Activated CD4-positive, CD25-positive, alpha-beta regulatory T cell (primary cell): ENCODE measurements around the gene FGB.
"Not testable (repeated sequence)": the region's sequence is repeated elsewhere in the genome, so short reads cannot be mapped to it uniquely, and the experiment has no call there.

Source experiments
- DNase-seq, 4 experiments: peaks; one replicate each; lab custom pipeline; 2025; lab: John Stamatoyannopoulos, UW

Gene FGB

DNA sequence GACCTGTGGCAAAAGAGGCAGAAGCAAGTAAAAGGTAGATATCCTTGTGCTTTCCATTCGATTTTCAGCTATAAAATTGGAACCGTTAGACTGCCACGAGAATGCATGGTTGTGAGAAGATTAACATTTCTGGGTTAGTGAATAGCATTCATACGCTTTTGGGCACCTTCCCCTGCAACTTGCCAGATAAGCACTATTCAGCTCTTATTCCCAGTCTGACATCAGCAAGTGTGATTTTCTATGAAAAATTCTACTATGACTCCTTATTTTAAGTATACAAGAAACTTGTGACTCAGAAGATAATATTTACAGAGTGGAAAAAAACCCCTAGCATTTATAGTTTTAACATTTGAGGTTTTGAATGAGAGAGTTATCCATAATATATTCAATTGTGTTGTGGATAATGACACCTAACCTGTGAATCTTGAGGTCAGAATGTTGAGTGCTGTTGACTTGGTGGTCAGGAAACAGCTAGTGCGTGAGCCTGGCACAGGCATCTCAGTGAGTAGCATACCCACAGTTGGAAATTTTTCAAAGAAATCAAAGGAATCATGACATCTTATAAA, 3.9 kb downstream of the FGB start:
- no peak for DNase-seq

DNA sequence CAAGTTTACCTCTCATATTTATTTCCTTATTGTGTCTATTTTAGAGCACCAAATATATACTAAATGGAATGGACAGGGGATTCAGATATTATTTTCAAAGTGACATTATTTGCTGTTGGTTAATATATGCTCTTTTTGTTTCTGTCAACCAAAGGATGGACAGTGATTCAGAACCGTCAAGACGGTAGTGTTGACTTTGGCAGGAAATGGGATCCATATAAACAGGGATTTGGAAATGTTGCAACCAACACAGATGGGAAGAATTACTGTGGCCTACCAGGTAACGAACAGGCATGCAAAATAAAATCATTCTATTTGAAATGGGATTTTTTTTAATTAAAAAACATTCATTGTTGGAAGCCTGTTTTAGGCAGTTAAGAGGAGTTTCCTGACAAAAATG, 6.2 kb downstream of the FGB start:
- DNase-seq: no peak

GRCh38 chr4:154569584-154569983, 6.8 kb downstream of the FGB start:
- no peak for DNase-seq

DNA sequence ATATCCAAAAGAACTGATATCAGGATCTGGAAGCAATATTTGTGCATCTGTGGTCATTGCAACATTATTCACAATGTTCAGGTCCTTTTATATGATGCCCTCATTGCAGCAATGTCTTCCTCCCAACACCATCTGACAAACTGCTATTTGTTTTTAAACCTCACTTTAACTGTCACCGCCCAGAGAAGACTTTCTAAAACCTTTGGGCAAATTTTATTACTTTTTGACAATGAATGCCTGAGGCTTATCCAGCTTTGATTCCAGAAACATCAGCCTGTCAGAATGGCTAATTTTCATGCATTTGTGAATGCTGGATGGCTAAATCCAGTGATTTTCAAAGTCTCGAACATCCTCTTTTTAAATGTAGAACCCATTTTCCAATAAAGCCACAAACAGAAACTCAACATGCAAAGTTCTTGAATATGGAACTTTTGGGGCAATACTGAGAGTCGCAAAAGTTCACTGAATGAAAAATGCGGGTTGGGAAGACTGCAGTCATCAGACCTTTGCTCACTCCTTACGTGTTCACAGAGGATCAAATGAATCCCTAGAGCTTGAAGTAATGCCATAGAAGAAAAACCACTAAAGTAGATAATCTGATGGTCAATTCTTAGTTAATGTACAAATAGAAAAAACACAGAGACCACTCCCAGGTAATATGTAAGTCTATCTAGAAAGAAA, 10.5 kb downstream of the FGB start:
- DNase-seq: no peak

GRCh38 chr4:154574311-154574710, 11.5 kb downstream of the FGB start:
- DNase-seq: no peak

- no peak for DNase-seq
These were observed 14.5 kb downstream of the FGB start for GRCh38 chr4:154577324-154577723.

GRCh38 chr4:154578919-154579318, 16.1 kb downstream of the FGB start:
- no peak for DNase-seq

- no peak for DNase-seq
These were observed 17.1 kb downstream of the FGB start for GRCh38 chr4:154579927-154580326.

- DNase-seq: no peak
These were observed 19.9 kb downstream of the FGB start for GRCh38 chr4:154582723-154583122.

DNA sequence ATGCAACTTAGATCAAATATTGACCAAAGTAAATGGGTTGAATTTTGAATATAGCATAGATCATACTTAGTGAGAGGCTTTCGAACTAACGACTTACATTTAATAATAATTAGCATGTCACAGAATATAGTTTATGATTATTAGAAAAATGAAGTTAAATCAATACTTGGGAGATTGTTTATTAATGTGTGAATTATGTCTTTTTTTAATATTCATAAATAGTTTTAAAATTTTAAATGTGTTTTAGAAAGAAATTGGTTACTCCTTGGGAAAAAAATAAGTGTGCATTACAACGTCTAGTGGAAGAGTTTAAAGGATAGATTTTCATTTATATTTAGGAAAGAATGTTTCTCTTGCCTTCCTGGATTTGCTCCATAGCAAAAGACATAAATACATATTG, 20.4 kb downstream of the FGB start:
- no peak for DNase-seq

GRCh38 chr4:154583677-154584076, 20.9 kb downstream of the FGB start:
- no peak for DNase-seq

GRCh38 chr4:154584259-154584658, 21.4 kb downstream of the FGB start:
- no peak for DNase-seq

DNA sequence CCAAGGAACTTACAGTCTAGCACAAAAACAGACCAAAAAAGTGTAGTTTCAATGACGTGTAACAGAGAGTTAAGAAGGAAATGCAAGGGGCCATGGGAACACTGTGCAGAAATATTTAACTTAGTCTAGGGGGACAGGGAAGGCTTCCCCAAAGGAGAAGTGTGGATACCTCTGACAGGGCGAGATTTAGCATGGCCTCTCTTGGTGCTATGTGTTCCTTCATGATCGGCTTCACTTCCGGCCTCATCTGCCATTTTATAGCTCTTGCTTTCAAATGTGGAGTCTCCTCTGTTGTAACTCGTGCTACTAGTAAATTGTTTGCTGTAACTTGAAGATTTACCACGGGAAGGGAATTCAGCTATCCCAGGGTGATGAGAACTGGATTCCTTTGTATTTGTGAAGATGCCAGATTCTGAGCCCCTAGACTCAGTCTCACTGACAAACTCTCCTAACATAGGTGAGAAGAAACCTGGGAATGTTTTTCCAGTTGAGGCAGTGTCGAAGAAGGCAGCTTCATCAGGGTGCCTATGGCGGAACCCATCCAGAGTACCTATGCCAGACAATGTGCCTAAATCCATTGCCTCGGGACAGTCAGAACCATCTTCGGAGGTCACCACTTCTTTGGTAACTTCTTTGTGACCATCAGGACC, 22.7 kb downstream of the FGB start:
- no peak for DNase-seq

DNA sequence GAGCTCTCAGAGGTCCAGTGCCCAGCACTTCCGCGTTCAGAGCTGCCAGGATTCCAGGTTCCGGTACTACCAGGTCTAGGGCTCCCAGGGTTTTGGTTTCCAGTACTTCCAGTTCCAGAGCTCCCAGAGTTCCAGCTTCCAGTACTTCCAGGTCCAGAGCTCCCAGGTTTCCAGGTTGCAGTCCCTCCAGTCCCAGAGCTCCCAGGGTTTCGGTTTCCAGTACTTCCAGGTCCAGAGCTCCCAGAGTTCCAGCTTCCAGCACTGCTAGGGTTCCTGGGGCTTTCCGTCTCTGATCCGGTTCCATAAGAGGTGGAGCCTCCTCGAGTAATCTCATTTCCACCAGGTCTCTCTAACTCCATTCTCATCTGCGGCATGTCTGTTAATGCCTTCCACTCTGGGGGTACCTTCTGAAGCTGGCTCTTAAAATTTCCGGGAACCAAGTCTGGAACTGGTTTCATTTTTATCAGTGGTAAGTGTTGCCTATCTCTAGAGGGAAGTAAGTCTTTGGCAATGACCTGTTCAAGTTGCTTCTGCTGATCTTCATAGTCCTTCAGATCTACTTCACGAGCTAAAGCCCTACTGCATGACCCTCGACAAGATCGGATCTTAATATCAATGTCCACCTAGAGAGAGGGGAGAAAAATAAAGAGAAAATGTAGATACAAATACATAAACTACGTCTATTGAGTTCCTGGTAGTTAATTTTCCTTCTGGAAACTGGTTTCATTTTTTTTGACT, 23.7 kb downstream of the FGB start:
- no peak for DNase-seq

GRCh38 chr4:154588198-154588597, 25.4 kb downstream of the FGB start:
- no peak for DNase-seq

DNA sequence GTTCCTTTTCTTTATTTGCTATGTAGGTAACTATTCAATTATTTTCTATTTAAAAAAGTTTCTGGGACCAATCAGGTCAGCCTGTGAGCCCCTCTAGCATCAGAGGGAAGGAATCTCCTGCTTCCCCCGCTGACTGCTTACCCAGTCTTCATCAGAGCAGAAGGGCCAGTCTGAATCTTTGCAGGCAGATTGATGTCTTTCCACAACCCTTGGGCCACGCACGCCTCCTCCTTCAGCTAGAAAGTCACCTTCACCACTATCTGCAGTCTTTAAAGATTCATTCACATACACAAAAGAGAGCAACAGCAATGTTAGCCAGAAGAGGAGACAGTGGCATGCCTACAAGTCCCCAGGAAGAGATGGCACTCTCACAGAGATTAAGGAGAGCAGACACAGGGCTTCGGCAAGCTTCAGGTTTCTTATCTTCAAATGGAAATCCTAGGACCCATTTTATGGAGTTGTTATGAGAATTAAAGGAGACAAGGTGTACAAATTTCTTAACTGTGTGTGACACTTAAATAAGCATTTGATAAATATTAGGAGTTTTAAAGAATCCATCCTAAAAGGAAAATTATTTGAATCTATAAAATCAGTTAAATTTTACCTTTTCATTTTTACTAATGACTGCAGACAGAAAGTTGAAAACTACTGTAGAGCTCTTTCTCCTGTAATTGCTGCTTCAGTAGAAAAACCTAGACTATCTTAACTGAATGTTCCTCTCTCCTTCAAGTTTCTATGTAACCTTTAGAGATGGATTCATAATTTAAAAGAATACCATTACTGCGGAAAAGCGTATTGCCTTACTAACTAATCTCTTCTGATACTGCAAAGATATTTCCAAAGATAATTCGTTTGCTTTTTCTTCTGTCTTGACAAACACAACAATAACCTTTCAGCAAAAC, 26.7 kb downstream of the FGB start:
- no peak for DNase-seq

DNA sequence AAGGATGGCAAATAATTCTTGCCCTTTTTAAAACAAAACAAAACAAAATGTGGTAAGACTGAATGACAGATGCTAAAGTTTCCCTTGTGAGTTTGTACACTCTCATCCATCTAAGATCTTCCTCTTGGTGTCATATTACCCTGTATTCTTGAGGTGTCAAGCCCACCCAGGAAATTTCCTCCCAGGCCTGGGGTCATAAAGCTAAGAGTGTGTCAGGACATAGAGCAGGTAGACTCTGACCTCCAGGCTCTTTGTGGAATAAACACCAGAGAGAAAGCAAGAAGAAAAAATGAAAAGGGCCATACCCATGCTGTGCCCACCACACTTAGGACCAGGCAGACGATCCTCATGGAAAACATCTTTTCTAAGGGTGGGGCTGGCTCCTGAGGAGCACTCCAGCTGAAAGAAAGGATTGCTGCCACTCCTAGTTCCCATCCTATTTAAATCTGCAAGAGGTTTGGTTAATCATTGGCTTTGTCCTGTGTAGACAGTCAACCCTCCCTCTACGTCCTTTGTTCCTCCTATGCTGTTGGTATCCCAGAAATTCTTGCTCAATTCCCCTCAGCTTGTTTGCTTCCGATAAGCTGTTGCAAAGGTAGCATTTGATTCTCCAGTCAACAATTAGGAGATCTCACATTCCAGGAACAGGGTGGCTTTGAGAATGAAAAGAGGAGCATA, 27.7 kb downstream of the FGB start, which contains the start of gene FGA:
Gene FGA, minus strand, starts transcription at position 414 of the 678 bp plus-strand sequence. Its CDS starts 55 bp downstream, at position 359.
- DNase-seq: no peak

DNA sequence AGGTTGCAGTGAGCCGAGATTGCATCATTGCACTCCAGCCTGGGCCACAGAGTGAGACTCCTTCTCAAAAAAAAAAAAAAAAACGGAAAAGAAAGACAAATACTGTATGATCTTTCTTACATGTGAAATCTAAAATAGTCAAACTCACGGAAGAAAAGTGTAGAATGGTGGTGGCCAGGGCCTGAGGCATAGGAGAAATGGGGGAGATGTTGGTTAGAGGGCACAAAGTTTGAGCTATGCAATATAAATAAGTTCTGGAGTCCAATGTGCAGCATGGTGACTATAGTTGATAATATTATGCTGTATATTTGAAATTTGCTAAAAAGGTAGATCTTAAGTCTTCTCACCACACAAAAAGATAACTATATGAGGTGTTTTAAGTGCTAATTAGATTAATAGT, 29.1 kb downstream of the FGB start:
- DNase-seq: no peak

- no peak for DNase-seq
These were observed 31.1 kb downstream of the FGB start for GRCh38 chr4:154593868-154594267.

GRCh38 chr4:154594343-154594742, 31.5 kb downstream of the FGB start:
- not testable (repeated sequence) for DNase-seq

DNA sequence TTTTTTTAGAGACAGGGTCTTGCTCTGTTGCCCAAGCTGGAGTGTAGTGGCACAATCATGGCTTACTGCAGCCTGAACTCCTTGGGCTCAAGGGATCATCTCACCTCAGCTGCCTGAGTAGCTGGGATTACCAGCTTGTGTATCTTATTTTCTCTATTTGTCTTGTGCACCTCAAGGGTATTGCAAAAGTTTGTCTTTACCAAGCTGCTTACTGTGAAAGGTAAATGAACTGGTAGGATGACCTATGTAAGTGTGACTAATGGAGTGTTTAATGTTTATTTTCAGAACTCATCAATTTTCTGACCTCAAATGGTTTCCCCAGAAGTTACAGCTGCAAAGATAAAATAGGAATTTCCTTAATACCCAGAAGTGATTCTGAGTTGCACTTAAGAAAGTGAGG, 33.0 kb downstream of the FGB start:
- no peak for DNase-seq
